Measurements from ENCODE around the gene SH2D2A.

- TF ChIP-seq, protein P1, sequence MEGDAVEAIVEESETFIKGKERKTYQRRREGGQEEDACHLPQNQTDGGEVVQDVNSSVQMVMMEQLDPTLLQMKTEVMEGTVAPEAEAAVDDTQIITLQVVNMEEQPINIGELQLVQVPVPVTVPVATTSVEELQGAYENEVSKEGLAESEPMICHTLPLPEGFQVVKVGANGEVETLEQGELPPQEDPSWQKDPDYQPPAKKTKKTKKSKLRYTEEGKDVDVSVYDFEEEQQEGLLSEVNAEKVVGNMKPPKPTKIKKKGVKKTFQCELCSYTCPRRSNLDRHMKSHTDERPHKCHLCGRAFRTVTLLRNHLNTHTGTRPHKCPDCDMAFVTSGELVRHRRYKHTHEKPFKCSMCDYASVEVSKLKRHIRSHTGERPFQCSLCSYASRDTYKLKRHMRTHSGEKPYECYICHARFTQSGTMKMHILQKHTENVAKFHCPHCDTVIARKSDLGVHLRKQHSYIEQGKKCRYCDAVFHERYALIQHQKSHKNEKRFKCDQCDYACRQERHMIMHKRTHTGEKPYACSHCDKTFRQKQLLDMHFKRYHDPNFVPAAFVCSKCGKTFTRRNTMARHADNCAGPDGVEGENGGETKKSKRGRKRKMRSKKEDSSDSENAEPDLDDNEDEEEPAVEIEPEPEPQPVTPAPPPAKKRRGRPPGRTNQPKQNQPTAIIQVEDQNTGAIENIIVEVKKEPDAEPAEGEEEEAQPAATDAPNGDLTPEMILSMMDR (conservative IDR thresholded peaks at IDR 0.05; ENCODE audit: low read length), result no peak
- TF ChIP-seq EZH2phosphoT487 (IDR thresholded peaks at IDR 0.05; ENCODE audit: borderline replicate concordance), result no peak
These were observed 26.1 kb upstream of the SH2D2A start for GRCh38 chr1:156842618-156843300.
